Forelimb muscle (tissue), 1 donor: ENCODE measurements around the gene AKR7A2. TPM values are rescaled to one million over a fixed set of nuclear protein-coding genes. Genes with fewer than 3 reads are reported as not detected.
"Not testable (repeated sequence)": the region's sequence is repeated elsewhere in the genome, so short reads cannot be mapped to it uniquely, and the experiment has no call there.

ENCODE experiments used
- DNase-seq: peaks from one replicate; pipeline ENCODE4 v3.0.0-alpha.2; 2013; ENCODE audit warnings: low read depth
- polyA plus RNA-seq: library from polyadenylated mRNA; unstranded; fragments of 120-200 nt; gene quantifications from one replicate; pipeline ENCODE4 v1.2.1, GENCODE V29; 2013; ENCODE audit not compliant: insufficient read length

The AKR7A2 gene
- polyA plus RNA-seq, 1 donor = 45.3 TPM

DNA sequence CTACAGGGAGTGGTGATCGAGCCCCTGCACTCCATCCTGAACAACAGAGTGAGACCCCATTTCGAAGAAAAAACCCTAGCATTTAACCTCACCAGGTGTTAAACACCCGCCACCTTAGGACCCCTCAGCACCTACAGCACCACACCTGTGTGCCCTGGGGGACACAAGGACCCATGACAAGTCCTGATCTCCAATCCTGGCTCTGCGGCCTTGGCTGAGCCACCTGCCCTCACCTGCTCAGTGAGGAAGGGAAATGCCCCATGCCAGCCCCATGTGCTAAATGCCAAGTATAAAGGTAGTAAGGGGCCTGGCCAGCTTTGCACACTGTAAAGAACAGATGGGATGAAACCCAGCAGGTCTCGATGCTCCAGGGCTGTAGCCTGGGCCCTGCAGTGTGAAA, 49.2 kb downstream of the AKR7A2 start:
- no peak for DNase-seq

DNA sequence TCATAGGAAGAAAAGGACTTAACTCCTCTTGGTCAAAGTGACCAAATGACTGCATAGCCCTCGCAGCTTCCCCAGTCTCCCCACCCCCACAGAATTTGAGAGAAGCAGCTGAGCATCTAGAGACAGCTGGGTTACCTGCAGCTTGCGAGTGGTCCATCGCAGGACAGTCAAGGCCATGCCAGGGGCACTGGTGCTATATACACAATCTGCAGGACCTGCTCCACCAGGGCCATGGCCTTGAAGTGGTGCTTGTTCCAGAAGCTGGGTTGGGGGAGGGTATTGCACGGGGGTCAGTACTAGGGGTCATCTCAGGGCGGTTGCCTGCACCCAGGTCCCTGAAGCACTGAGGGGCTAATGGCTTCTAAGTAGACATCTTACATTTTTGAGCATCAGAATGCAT, 49.9 kb downstream of the AKR7A2 start:
- DNase-seq = no peak

DNA sequence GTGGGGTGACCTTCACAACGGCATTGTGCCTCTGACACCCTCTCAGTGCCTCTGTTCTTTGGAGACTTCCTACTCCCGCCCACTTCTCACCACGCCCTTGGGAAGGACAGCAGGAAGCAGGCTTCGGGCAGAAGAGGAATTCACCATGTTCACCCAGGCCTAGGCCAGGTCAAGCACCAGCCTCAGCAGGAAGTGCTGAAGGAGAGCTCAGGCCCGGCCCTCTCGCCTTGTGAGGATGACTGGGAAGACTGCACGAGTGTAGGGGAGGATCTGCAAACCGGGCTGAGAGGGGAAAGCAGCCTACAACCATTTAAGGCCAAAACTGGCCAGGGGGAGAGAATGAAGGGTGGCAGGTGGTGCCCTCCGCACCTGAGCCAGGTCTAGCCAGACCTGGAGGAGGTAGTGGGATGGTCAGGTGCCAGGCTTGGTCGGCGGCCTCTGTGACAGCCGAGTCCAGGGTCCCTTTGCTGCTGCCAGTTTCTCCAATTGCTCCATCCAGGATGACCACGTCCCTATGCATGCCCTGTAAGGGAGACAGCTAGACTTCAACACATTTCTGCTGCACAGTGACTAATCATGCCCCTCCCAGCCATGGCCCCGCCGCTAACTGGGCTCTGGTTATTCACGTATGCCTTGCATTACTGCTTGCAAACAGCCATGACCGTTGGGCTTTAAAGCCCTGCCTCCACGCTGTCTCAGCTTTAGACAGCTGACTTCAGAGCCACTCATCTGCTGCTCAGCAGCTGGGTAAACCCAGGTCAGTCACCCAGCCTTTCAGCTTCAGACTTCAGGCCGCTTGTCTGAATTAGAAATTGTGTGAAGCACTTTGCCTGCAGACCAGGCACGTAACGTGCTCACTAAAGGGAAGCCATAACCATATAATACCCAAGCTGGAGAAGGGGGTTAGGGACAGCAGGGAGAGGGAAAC, 51.5 kb downstream of the AKR7A2 start:
- no peak for DNase-seq

DNA sequence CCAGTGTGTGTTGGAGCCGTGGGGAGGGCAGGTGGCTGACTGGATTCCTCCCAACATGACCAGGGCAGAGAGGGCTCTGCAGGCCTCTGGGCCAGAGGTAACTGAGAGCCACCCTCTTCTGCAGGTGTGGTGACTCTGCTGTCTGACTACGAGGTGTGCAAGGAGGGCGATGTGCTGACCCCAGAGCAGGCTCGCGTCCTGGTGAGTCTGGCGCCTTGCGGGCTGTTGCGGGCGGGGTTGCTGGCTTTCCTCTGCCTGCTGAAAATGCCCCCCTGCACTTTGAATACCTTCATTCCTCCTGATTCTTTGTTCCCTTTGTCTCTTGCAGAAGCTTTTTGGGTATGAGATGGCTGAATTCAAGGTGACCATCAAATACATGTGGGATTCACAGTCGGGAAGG, 53.6 kb downstream of the AKR7A2 start:
- no peak for DNase-seq

DNA sequence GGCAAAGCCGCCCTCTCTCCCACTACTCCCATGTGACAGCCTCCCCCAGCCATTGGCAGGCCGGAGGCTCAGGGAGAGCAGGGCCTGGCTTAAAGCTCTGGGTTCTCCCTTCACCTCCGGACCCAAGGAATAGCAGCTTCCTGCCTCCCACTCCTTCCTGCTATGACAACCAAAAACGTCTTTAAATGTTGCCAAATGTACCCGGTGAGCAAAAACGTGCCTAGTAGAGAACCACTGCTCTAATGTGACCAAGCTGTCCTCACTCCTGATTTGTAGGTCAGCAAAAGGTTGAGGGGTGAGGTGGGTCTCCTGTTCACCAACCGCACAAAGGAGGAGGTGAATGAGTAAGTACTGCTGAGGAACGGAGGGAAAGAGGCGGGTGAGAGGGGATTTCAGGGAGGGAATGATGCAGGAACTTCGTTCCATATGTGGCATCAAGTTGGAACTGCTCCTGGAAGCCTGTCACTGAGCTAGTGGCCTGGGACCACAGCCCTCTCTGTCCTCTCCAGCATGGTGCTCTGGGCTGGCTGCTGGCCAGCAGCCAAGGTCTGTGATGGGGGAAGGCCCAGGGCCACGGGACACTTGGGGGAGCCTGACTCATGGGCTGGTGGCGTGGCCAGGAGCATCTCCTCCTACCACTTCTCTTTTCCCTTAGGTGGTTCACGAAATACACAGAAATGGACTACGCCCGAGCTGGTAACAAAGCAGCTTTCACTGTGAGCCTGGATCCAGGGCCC, 54.6 kb downstream of the AKR7A2 start:
- DNase-seq = no peak

DNA sequence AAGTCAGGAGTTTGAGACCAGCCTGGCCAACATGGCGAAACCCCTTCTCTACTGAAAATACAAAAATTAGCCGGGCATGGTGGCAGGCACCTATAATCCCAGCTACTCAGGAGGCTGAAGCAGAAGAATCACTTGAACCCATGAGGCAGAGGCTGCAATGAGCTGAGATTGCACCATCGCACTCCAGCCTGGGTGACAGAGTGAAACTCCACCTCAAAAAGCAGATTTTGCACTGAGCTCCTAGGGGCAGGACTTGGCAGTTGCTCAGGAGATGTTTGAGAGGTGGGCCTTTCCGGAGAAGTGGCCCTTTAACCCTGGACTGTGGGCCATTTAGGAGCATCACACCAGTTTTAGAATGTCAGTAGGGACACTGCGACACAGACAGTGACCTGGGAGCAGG, 55.6 kb downstream of the AKR7A2 start:
- DNase-seq = not testable (repeated sequence)

DNA sequence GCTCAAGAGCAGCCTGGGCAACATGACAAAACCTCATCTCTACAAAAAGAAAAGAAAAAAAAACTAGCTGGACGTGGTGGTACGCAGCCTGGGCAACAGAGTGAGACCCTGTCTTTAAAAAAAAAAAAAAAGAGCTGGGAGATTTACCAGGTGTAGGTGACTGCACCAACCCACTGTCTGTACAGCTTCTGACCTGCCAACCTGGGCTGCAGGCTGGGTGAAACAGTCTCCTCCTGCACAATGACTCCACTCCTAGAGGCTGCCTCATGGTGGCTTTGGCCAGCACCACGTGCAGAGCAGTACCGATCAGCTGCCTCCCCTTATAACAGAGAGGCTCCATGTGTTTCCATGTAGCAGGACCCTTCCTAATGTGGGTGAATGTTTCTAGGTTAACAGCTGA, 56.7 kb downstream of the AKR7A2 start:
- DNase-seq = no peak

DNA sequence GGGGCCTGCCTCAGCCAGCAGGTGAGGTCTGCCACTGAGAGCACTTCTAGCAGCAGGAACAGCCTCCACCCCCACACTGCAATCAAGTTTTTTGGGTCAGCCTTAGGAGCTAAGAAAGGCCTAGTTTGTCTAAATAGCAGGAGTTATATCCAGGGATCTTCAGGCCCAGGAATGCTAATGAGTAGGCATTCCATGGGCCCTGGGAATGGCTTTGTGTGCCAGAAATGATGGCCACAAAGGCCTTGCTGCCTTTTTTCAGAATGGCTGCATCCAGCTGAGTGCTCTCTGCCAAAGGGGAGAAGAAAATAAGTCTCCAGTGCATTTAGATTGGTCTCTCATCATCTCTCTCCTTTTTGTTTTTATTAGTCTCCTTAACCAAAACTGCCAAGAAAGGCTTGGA, 57.5 kb downstream of the AKR7A2 start:
- DNase-seq = no peak

Other genes starting within 250 kb of the AKR7A2 start
- 71.2 TPM for gene UBR4, start 101.9 kb downstream of the AKR7A2 start, polyA plus RNA-seq
- 36.3 TPM for gene EMC1, start 60.6 kb downstream of the AKR7A2 start, polyA plus RNA-seq
- gene MRTO4, start 60.3 kb downstream of the AKR7A2 start, polyA plus RNA-seq = 27.0 TPM
- 1.4 TPM for gene AKR7A3, start 23.4 kb downstream of the AKR7A2 start, polyA plus RNA-seq
- gene SLC66A1, start 182 bp upstream of the AKR7A2 start, polyA plus RNA-seq = 9.3 TPM
- gene CAPZB, start 173.4 kb upstream of the AKR7A2 start, polyA plus RNA-seq = 245 TPM